ENCODE measurements around the gene SAE1. TPM values are rescaled to one million over a fixed set of nuclear protein-coding genes. Genes with fewer than 3 reads are reported as not detected.

SAE1 gene
- total and polyA plus RNA-seq, 2 donors (not counting 1 experiment from before 2014, with no cell fraction given) = 26.5 to 45.1 TPM

GRCh38 chr19:47141695-47142094 is 11.1 kb downstream of the SAE1 start:
- ATAC-seq (ENCODE audit: low read depth) (no peak), DNase-seq (no peak)
- Histone ChIP-seq H3K27me3 (replicated peaks in 1 of 4; ENCODE audit: control extremely low read depth in 1 of 4, control insufficient read depth in 3 of 4, insufficient read depth in 4 of 4, low read length in 3 of 4) (no peaks in the 10 kb centered on the region), H3K4me2 (replicated peaks; ENCODE audit: low read depth, low read length, poor library complexity, severe bottlenecking) (no peak overlapping the region), H4K20me1 (ENCODE audit: control insufficient read depth, insufficient read depth, low read length, poor library complexity, severe bottlenecking) (peaks cover 31% of the 10 kb centered on the region), H2AFZ (ENCODE audit: insufficient read depth, low read depth, low read length, poor library complexity, severe bottlenecking) (no peak overlapping the region), H3K4me3 (ENCODE audit: control extremely low read depth in 1 of 5, extremely low read depth in 1 of 5, insufficient read depth in 1 of 5, low read depth in 2 of 5, low read length in 4 of 5) (no peak overlapping the region), H3K36me3 (replicated peaks in 1 of 2; ENCODE audit: control extremely low read depth in 1 of 2, control insufficient read depth in 1 of 2, extremely low read depth in 1 of 2, insufficient read depth in 2 of 2, low read length in 1 of 2) (peaks cover 4 to 41% of the 10 kb centered on the region in 2 experiments), H3K27ac (ENCODE audit: low read length in 2 of 2) (no peak overlapping the region), H3K9me3 (ENCODE audit: control extremely low read depth in 1 of 3, control insufficient read depth in 2 of 3, insufficient read depth in 1 of 3, low read length in 2 of 3) (no peaks in the 10 kb centered on the region), H3K4me1 (ENCODE audit: control insufficient read depth in 2 of 2, insufficient read depth in 2 of 2, low read length in 2 of 2) (no peaks in the 10 kb centered on the region), H3K79me2 (ENCODE audit: control insufficient read depth, insufficient read depth, low read length) (peaks cover 69% of the 10 kb centered on the region), H3K9ac (ENCODE audit: low read length) (no peak overlapping the region)
- POLR2A ChIA-PET = no interaction called here
- Mint-ChIP-seq H3K27me3 (no peaks in the 10 kb centered on the region), H3K27ac (no peak overlapping the region), H3K4me3 (no peak overlapping the region), H3K9me3 (ENCODE audit: insufficient read depth) (no peaks in the 10 kb centered on the region), H3K4me1 (peaks cover 12% of the 10 kb centered on the region)
- intact Hi-C loops (cut with micrococcal nuclease) = no loop called here
- CTCF ChIA-PET = no interaction called here
- no peak for TF ChIP-seq EZH2 (IDR thresholded peaks at IDR 0.05; ENCODE audit: borderline replicate concordance, insufficient read depth, low read depth, low read length, poor library complexity, severe bottlenecking)
- TF ChIP-seq CTCF (IDR thresholded peaks at IDR 0.05) = no peak

GRCh38 chr19:47142779-47143178 is 12.1 kb downstream of the SAE1 start:
- intact Hi-C loops (cut with micrococcal nuclease) = no loop called here
- no peak overlapping the region for H3K4me3 ChIP-seq (ENCODE audit: control extremely low read depth in 1 of 5, extremely low read depth in 1 of 5, insufficient read depth in 1 of 5, low read depth in 2 of 5, low read length in 4 of 5)
- H3K36me3 ChIP-seq (replicated peaks in 1 of 2; ENCODE audit: control extremely low read depth in 1 of 2, control insufficient read depth in 1 of 2, extremely low read depth in 1 of 2, insufficient read depth in 2 of 2, low read length in 1 of 2) = peaks cover 4 to 45% of the 10 kb centered on the region in 2 experiments
- ATAC-seq (ENCODE audit: low read depth) (no peak), DNase-seq (no peak)
- H3K9me3 ChIP-seq (ENCODE audit: control extremely low read depth in 1 of 3, control insufficient read depth in 2 of 3, insufficient read depth in 1 of 3, low read length in 2 of 3) = no peaks in the 10 kb centered on the region
- ChIA-PET CTCF (interaction anchor here (1.2 to 1.6 kb wide), 2 partner anchors 17 to 105 kb away, joined by 3 to 5 read pairs; no protein-coding TSS in a partner anchor), POLR2A (no interaction called here)
- H3K27ac Mint-ChIP-seq = no peak overlapping the region
- H3K9me3 Mint-ChIP-seq (ENCODE audit: insufficient read depth) = no peaks in the 10 kb centered on the region
- H3K27ac ChIP-seq (ENCODE audit: low read length in 2 of 2) = no peak overlapping the region
- no peak overlapping the region for H3K9ac ChIP-seq (ENCODE audit: low read length)
- H3K4me1 Mint-ChIP-seq = peaks cover 12% of the 10 kb centered on the region
- no peak overlapping the region for H3K4me3 Mint-ChIP-seq
- H3K27me3 Mint-ChIP-seq = no peaks in the 10 kb centered on the region
- H2AFZ ChIP-seq (ENCODE audit: insufficient read depth, low read depth, low read length, poor library complexity, severe bottlenecking) = no peak overlapping the region
- no peaks in the 10 kb centered on the region for H3K4me1 ChIP-seq (ENCODE audit: control insufficient read depth in 2 of 2, insufficient read depth in 2 of 2, low read length in 2 of 2)
- H4K20me1 ChIP-seq (ENCODE audit: control insufficient read depth, insufficient read depth, low read length, poor library complexity, severe bottlenecking) = peaks cover 22% of the 10 kb centered on the region
- no peaks in the 10 kb centered on the region for H3K27me3 ChIP-seq (replicated peaks in 1 of 4; ENCODE audit: control extremely low read depth in 1 of 4, control insufficient read depth in 3 of 4, insufficient read depth in 4 of 4, low read length in 3 of 4)
- H3K79me2 ChIP-seq (ENCODE audit: control insufficient read depth, insufficient read depth, low read length) = peaks cover 67% of the 10 kb centered on the region
- 83% methylated on average over 1 of the region's 5 CpGs for WGBS (ENCODE audit: insufficient coverage)
- TF ChIP-seq CTCF (IDR thresholded peaks at IDR 0.05) (no peak), EZH2 (IDR thresholded peaks at IDR 0.05; ENCODE audit: borderline replicate concordance, insufficient read depth, low read depth, low read length, poor library complexity, severe bottlenecking) (no peak)
- H3K4me2 ChIP-seq (replicated peaks; ENCODE audit: low read depth, low read length, poor library complexity, severe bottlenecking) = no peak overlapping the region
